PC-3 (cell line): ENCODE data around the gene EIF3B.

ENCODE experiments used
- EZH2 ChIP-seq: fragments of 300-600 bp; sonication (generic); IDR thresholded peaks from one replicate; pipeline ENCODE4 v1.6.1; 2017; ENCODE audit warnings: antibody characterized with exemption, mild to moderate bottlenecking, low read length; ENCODE audit not compliant: unreplicated experiment
- EZH2phosphoT487 ChIP-seq: fragments of 300-600 bp; sonication (generic); IDR thresholded peaks from 2 replicates; pipeline ENCODE4 v1.6.1; 2018; ENCODE audit warnings: mild to moderate bottlenecking, antibody characterized with exemption, low read length, borderline replicate concordance
- TF ChIP-seq, protein P1 (sequence below): fragments of 300-600 bp; sonication (generic); conservative IDR thresholded peaks from 2 replicates; pipeline ENCODE4 v1.5.1; 2017; ENCODE audit warnings: antibody characterized with exemption, low read depth, mild to moderate bottlenecking, low read length

DNA sequence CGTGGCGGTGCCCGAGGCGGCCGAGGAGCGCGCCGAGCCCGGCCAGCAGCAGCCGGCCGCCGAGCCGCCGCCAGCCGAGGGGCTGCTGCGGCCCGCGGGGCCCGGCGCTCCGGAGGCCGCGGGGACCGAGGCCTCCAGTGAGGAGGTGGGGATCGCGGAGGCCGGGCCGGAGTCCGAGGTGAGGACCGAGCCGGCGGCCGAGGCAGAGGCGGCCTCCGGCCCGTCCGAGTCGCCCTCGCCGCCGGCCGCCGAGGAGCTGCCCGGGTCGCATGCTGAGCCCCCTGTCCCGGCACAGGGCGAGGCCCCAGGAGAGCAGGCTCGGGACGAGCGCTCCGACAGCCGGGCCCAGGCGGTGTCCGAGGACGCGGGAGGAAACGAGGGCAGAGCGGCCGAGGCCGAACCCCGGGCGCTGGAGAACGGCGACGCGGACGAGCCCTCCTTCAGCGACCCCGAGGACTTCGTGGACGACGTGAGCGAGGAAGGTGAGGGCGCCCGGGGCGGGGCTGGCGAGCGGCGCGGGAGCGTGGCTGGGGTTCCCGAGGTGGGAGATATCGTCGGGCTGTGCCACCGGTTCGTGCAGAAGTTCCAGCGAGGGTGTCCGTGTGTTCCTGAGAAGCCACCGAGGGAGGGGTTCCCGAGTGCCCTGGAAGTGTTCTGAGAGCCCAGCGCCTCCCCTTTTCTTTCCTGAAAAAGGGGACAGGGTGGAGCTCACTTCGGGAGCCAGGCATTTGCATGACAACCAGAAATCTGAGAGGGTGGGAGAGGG lies 495 bp downstream of the EIF3B start:
- TF ChIP-seq EZH2 (no peak), EZH2phosphoT487 (no peak)
- TF ChIP-seq, protein P1, sequence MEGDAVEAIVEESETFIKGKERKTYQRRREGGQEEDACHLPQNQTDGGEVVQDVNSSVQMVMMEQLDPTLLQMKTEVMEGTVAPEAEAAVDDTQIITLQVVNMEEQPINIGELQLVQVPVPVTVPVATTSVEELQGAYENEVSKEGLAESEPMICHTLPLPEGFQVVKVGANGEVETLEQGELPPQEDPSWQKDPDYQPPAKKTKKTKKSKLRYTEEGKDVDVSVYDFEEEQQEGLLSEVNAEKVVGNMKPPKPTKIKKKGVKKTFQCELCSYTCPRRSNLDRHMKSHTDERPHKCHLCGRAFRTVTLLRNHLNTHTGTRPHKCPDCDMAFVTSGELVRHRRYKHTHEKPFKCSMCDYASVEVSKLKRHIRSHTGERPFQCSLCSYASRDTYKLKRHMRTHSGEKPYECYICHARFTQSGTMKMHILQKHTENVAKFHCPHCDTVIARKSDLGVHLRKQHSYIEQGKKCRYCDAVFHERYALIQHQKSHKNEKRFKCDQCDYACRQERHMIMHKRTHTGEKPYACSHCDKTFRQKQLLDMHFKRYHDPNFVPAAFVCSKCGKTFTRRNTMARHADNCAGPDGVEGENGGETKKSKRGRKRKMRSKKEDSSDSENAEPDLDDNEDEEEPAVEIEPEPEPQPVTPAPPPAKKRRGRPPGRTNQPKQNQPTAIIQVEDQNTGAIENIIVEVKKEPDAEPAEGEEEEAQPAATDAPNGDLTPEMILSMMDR = no peak
